H1 (cell line): ENCODE measurements around the gene HDAC2. TPM values are rescaled to one million over a fixed set of nuclear protein-coding genes. Genes with fewer than 3 reads are reported as not detected.

ENCODE experiments used
- FOSL1 ChIP-seq: IDR thresholded peaks from 2 replicates; pipeline ENCODE4 v1.6.1; 2011; ENCODE audit warnings: mild to moderate bottlenecking, low read depth, low read length, moderate library complexity; ENCODE audit not compliant: insufficient read depth
- NANOG ChIP-seq: IDR thresholded peaks from 2 replicates; pipeline ENCODE4 v1.6.1; 2011; ENCODE audit warnings: low read length, low read depth, mild to moderate bottlenecking, inconsistent platforms; ENCODE audit not compliant: insufficient read depth, poor library complexity, severe bottlenecking
- PHF8 ChIP-seq: fragments of 200-600 bp; sonication (generic); conservative IDR thresholded peaks from 2 replicates; pipeline ENCODE4 v1.7.1; 2012; ENCODE audit warnings: low read depth, mild to moderate bottlenecking, inconsistent platforms, low read length, moderate library complexity
- polyA plus RNA-seq, 7 experiments: library from polyadenylated mRNA; depleted of rRNA in 3 of 7; stranded (reverse) in 5 of 7; unstranded in 2 of 7; fragments of >200 nt in 5 of 7; fragments of 200-250 nt in 2 of 7; gene quantifications; 1 replicate in 5 of 7; 2 replicates in 1 of 7; 4 replicates in 1 of 7; pipeline versions ENCODE4 v1.2.1 to v1.2.3, GENCODE V29; 2011 to 2013; ENCODE audit warnings: missing spikeins in 2 of 7, mixed read lengths in 2 of 7
- total RNA-seq: library from RNA; stranded (reverse); fragmentation: NEBNext Ultra II Directional; extraction: Animal tissue kit (Norgen Biotek cat#: 25700); gene quantifications from 2 replicates; pipeline ENCODE4 v1.2.1, GENCODE V29; 2021

Gene HDAC2
- total and polyA plus RNA-seq, 2 of the 8 experiments (the other 6 are each of a cell fraction or from before 2014, with no cell fraction given): 323 to 374 TPM

GRCh38 chr6:113924312-113924723 lies 46.6 kb downstream of the HDAC2 start (continued):
- TF ChIP-seq NANOG (no peak), PHF8 (no peak), FOSL1 (no peak)
